Mucosa of descending colon (tissue), 3 donors: ENCODE results near the gene MRPL11. TPM values are rescaled to one million over a fixed set of nuclear protein-coding genes. Genes with fewer than 3 reads are reported as not detected.
A peak's percentile ranks its signal among the peaks of the same experiment; 100 is the strongest.

Experiments
- ATAC-seq: fragments of 200-7000 bp; cut with Tn5 transposase; one replicate; pipeline ENCODE4 v1.9.1; 2020; ENCODE audit warnings: mild to moderate bottlenecking, moderate library complexity
- DNase-seq, 3 donors: peaks; one replicate each; pipeline ENCODE4 v3.0.0-alpha.2; 2020
- H3K36me3 ChIP-seq: fragments of 200-600 bp; one replicate; pipeline ENCODE4 v1.8.0; 2021; ENCODE audit warnings: low read depth, mild to moderate bottlenecking
- H3K4me1 ChIP-seq: fragments of 200-600 bp; one replicate; pipeline ENCODE4 v1.8.0; 2021; ENCODE audit warnings: low read depth, mild to moderate bottlenecking
- H3K4me3 ChIP-seq: fragments of 200-600 bp; one replicate; pipeline ENCODE4 v1.8.0; 2021; ENCODE audit warnings: mild to moderate bottlenecking
- H3K9me3 ChIP-seq: fragments of 200-600 bp; one replicate; pipeline ENCODE4 v1.8.0; 2021; ENCODE audit warnings: mild to moderate bottlenecking
- intact Hi-C, 2 donors: fragments of 100-400 bp; cut with DNase I in 1 of 2; cut with micrococcal nuclease in 1 of 2; formaldehyde crosslinking; loops; one replicate each; pipeline versions ENCODE4 v1.11.0 to v1.11.1; 2022; cut with DNase I, micrococcal nuclease
- total RNA-seq, 3 donors: library from RNA; stranded (reverse); fragmentation: NEBNext Ultra II Directional in 2 of 3; extraction: Animal tissue kit (Norgen Biotek cat#: 25700) in 2 of 3; gene quantifications; one replicate each; pipeline versions ENCODE4 v1.2.1 to v1.2.4, GENCODE V29; 2021 to 2023
- TF ChIP-seq, protein P1 (sequence below): fragments of 200-600 bp; IDR thresholded peaks from one replicate; pipeline ENCODE4 v1.8.0; 2022; ENCODE audit warnings: antibody characterized with exemption, mild to moderate bottlenecking
- donor health status: DM: no; HTN: no; CAD: no; lungs with moderate emphysema.
- donor health status: DM: no; HTN: no; CAD: no.
- donor health status: DM: no; HTN: yes; CAD: no.

MRPL11 gene
- total RNA-seq, 3 donors from 2014 or later, result 43.7 to 64.9 (median 46.6) TPM

DNA sequence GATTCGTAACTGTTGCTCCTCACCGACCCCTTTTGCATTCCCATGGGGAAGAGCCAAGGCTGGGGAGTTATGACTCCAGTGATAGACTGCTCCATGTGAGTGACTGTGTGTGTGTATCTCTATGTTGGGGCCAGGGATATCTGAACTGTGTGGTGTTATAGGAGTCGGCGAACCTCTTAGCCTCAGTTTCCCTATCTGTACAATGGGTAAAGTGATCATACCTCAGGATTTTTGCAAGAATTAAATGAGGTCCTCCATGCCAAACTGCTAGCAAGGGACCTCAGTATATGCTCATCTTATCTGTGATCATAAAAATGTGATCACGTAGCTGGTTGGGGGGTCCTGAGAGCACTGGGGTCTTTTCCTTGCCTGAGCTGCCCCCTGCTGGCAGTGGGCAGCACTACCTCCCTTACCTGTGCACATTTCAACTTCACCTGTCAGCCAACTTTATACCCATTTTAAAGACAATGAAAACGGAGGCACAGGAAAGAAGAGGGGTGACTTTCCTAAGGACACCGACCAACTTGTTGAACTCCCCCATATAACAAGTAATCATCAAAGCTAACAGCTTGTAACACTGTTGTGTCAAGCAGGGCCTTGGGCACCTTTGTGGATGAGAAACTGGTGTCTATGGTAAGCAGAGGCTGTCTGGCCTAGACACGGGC, 40.2 kb upstream of the MRPL11 start:
- Histone ChIP-seq H3K9me3 (no peaks in the 10 kb centered on the region), H3K4me1 (peaks cover 4% of the 10 kb centered on the region), H3K4me3 (no peak overlapping the region), H3K36me3 (no peaks in the 10 kb centered on the region)
- DNase-seq, result peak in 2 of 3 donors; percentile 49 to 57
- TF ChIP-seq, protein P1, sequence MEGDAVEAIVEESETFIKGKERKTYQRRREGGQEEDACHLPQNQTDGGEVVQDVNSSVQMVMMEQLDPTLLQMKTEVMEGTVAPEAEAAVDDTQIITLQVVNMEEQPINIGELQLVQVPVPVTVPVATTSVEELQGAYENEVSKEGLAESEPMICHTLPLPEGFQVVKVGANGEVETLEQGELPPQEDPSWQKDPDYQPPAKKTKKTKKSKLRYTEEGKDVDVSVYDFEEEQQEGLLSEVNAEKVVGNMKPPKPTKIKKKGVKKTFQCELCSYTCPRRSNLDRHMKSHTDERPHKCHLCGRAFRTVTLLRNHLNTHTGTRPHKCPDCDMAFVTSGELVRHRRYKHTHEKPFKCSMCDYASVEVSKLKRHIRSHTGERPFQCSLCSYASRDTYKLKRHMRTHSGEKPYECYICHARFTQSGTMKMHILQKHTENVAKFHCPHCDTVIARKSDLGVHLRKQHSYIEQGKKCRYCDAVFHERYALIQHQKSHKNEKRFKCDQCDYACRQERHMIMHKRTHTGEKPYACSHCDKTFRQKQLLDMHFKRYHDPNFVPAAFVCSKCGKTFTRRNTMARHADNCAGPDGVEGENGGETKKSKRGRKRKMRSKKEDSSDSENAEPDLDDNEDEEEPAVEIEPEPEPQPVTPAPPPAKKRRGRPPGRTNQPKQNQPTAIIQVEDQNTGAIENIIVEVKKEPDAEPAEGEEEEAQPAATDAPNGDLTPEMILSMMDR, result peak; percentile 53
- ATAC-seq, result no peak
- intact Hi-C loops, result no loop called here

DNA sequence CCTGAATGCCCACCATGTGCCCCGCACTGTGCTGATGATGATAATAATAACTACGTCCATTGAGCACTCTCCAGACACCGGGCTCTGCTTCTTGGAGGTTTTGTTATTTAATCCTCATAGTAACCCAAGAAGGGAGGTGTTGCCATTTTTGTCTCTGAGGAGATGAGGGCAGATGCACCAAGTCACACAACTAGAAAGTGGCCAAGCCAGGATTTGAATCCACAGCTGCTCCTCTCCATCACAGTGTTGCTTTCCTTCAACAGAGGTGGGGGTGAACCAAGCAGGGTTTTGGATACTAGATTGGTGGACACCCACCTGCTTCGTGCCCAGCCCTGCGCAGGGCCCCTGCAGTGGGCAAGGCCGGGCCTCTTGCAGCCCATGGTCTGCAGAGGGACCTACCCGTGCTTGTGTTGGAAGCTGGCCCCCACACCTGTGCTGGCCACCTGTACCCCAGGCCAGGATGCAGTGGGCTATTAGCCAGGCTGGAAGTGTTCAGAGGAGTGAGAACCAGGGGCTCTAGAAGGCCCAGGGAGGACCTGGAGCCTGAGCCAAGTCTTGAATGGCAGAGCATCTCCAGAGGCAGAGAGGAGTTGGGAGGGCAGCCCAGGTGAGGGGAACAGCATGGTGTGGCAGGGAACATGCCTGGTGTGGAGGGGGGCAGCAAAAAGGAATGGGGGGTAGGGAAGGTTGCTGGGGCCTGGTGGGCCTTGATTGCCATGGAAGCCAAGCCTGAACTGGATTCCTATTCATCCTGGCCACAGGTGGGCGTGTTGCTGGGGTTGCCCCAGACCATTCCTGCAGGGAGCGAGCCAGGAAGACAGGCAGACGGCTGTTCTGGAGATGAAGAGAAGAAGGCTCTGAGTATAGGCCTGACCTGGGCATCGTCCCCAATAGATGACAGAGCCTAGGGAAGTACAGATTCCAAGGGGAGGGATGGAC, 38.9 kb upstream of the MRPL11 start:
- no peaks in the 10 kb centered on the region for H3K9me3 ChIP-seq
- H3K4me3 ChIP-seq, result no peak overlapping the region
- TF ChIP-seq, protein P1, result no peak
- no peaks in the 10 kb centered on the region for H3K36me3 ChIP-seq
- intact Hi-C loops, result no loop called here
- no peak for DNase-seq
- ATAC-seq, result no peak
- H3K4me1 ChIP-seq, result peaks cover 4% of the 10 kb centered on the region

DNA sequence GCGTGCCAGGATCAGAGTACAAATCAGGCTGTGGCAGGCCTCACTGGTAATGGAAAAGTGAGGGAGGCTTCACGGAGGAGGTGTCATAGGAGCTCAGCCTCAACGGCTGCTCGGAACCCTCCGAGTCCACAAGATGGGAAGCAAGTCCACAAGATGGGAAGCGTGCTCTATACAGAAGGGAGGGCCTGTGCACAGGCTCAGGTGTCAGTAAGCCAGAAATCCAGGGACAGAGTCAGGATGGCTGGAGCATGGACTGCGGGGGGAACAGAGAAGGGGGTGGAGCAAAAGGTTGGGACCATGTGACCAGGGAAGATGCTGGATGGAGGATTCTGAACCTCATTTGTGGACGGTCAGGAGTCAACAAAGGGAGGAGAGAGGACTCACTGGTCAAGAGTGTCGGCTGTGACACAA, 38.2 kb upstream of the MRPL11 start:
- Histone ChIP-seq H3K4me1 (peaks cover 4% of the 10 kb centered on the region), H3K36me3 (no peaks in the 10 kb centered on the region), H3K9me3 (no peaks in the 10 kb centered on the region), H3K4me3 (no peak overlapping the region)
- intact Hi-C loops, result no loop called here
- TF ChIP-seq, protein P1, result no peak
- no peak for ATAC-seq
- no peak for DNase-seq

DNA sequence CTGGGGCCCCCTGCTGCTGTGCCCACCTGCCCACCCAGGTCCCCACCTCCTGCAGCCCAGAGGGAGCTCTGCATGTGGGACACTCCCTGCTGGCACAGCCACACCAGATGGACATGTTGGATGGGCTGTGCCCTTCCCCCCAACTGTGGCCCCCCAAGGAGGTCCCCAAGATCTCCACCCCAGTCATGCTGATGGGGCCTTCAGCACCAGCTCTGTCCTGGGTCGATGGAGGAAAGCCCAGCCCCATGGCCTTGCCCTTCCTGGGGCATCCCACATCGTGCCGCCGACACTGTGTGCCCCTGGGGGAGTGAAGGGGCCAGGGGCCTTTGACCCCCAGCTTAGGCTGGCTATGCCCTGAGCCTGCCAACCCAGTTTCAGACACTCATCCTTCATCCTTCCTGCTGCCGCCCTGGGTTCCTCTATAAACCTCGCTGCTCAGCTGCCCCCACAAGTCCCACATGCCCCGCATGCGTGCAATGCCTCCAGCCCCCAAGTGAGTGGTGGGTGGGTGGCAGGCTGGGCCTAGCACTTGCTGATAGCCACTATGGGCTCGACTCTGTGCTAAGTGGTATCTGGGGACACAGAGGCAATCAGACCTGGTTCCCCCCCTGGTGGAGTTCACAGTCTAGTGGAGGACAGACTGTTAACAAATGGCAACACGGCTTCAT, 37.7 kb upstream of the MRPL11 start:
- no peak for DNase-seq
- Histone ChIP-seq H3K9me3 (no peaks in the 10 kb centered on the region), H3K4me3 (no peak overlapping the region), H3K36me3 (no peaks in the 10 kb centered on the region), H3K4me1 (peaks cover 4% of the 10 kb centered on the region)
- ATAC-seq, result no peak
- intact Hi-C loops, result no loop called here
- TF ChIP-seq, protein P1, result no peak

DNA sequence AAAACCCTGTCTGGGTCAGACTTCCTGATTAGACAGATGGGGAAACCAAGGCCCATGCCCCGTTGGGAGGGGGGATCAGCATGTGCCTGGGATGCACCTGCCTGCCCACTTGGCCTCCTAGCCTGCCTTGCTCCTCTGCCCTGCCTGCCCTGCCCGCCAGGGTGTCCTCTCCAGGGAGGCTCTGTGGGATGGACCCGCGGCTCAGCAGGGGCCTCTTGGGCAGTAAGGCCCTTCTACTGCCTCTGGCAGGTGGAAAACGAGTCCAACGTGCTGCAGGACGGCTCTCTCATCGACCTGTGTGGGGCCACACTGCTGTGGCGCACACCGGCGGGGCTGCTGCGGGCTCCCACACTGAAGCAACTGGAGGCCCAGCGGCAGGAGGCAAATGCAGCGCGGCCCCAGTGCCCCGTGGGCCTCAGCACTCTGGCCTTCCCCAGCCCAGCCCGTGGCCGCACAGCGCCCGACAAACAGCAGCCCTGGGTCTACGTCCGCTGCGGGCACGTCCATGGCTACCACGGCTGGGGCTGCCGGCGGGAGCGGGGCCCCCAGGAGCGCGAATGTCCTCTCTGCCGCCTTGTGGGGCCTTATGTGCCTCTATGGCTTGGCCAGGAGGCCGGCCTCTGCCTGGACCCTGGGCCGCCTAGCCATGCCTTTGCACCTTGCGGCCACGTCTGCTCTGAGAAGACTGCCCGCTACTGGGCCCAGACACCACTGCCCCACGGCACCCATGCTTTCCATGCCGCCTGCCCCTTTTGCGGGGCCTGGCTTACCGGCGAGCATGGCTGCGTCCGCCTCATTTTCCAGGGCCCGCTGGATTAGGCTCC, 36.9 kb upstream of the MRPL11 start:
- ATAC-seq (no peak), DNase-seq (no peak)
- Histone ChIP-seq H3K4me3 (no peak overlapping the region), H3K4me1 (peaks cover 4% of the 10 kb centered on the region), H3K36me3 (no peaks in the 10 kb centered on the region), H3K9me3 (no peaks in the 10 kb centered on the region)
- TF ChIP-seq, protein P1, result no peak
- intact Hi-C loops, result no loop called here
